HL-60 (cell line): ENCODE data around the gene ACADS.

Experiments
- DNase-seq, 2 experiments: peaks; one replicate each; pipeline ENCODE4 v3.0.0-alpha.2; 2010 to 2020; ENCODE audit warnings: low read depth in 1 of 2, low spot score in 1 of 2
- H3K27ac ChIP-seq: fragments of 250-450 bp; sonication (Bioruptor Pico); replicated peaks from 2 replicates; pipeline ENCODE4 v1.5.1; 2020; ENCODE audit warnings: mild to moderate bottlenecking, moderate library complexity
- H3K27me3 ChIP-seq: fragments of 250-450 bp; sonication (Bioruptor Pico); 2 replicates; pipeline ENCODE4 v1.5.1; 2021; ENCODE audit warnings: mild to moderate bottlenecking, moderate library complexity; ENCODE audit not compliant: insufficient read depth, poor library complexity, severe bottlenecking
- H3K4me3 ChIP-seq: replicated peaks from 2 replicates; pipeline ENCODE4 v1.5.1; 2011; ENCODE audit warnings: mild to moderate bottlenecking, control low read depth, low read length; ENCODE audit not compliant: insufficient read depth
- GABPA ChIP-seq: IDR thresholded peaks from 2 replicates; pipeline ENCODE4 v1.6.1; 2012; ENCODE audit warnings: low read depth
- POLR2AphosphoS5 ChIP-seq: IDR thresholded peaks from 2 replicates; pipeline ENCODE4 v1.6.1; 2012; ENCODE audit warnings: low read depth
- SPI1 ChIP-seq: IDR thresholded peaks from 2 replicates; pipeline ENCODE4 v1.6.1; 2012; ENCODE audit warnings: low read depth, mild to moderate bottlenecking, borderline replicate concordance
- TF ChIP-seq, protein P1 (sequence below): IDR thresholded peaks from one replicate; pipeline ENCODE4 v1.5.1; 2011; ENCODE audit warnings: low read length, control low read depth, inconsistent platforms; ENCODE audit not compliant: insufficient read depth
- TF ChIP-seq, protein P2 (sequence below): IDR thresholded peaks from 2 replicates; pipeline ENCODE4 v1.6.1; 2012; ENCODE audit warnings: low read depth; ENCODE audit not compliant: insufficient replicate concordance

The ACADS gene

DNA sequence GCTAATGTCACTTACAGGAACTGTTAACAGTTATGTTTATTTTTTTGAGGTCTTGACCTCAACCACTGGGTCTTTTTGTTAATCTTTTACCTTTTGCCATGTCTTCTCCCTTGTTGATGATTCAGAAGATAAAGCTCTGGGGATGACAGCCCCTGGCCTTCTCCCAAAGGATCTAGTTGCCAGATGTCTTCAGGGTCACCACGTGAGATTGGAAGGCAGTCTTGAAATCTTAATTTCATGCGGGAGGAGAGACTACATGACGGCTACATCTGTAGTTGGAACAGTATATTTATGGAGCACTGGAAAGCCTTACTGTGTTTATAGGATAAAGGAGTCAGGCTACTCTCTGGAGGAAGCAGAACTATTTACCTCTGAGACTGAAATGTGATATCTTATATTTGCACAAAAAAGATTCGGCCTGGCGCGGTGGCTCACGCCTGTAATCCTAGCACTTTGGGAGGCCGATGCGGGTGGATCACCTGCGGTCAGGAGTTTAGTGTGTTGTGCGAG is 33.0 kb upstream of the ACADS start:
- Histone ChIP-seq H3K27me3 (no peaks in the 10 kb centered on the region), H3K27ac (no peak overlapping the region), H3K4me3 (no peak overlapping the region)
- DNase-seq, result no peak
- no peak for TF ChIP-seq GABPA
- no peak for TF ChIP-seq SPI1
- no peak for TF ChIP-seq POLR2AphosphoS5
- TF ChIP-seq, protein P1, sequence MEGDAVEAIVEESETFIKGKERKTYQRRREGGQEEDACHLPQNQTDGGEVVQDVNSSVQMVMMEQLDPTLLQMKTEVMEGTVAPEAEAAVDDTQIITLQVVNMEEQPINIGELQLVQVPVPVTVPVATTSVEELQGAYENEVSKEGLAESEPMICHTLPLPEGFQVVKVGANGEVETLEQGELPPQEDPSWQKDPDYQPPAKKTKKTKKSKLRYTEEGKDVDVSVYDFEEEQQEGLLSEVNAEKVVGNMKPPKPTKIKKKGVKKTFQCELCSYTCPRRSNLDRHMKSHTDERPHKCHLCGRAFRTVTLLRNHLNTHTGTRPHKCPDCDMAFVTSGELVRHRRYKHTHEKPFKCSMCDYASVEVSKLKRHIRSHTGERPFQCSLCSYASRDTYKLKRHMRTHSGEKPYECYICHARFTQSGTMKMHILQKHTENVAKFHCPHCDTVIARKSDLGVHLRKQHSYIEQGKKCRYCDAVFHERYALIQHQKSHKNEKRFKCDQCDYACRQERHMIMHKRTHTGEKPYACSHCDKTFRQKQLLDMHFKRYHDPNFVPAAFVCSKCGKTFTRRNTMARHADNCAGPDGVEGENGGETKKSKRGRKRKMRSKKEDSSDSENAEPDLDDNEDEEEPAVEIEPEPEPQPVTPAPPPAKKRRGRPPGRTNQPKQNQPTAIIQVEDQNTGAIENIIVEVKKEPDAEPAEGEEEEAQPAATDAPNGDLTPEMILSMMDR, result no peak
- TF ChIP-seq, protein P2, sequence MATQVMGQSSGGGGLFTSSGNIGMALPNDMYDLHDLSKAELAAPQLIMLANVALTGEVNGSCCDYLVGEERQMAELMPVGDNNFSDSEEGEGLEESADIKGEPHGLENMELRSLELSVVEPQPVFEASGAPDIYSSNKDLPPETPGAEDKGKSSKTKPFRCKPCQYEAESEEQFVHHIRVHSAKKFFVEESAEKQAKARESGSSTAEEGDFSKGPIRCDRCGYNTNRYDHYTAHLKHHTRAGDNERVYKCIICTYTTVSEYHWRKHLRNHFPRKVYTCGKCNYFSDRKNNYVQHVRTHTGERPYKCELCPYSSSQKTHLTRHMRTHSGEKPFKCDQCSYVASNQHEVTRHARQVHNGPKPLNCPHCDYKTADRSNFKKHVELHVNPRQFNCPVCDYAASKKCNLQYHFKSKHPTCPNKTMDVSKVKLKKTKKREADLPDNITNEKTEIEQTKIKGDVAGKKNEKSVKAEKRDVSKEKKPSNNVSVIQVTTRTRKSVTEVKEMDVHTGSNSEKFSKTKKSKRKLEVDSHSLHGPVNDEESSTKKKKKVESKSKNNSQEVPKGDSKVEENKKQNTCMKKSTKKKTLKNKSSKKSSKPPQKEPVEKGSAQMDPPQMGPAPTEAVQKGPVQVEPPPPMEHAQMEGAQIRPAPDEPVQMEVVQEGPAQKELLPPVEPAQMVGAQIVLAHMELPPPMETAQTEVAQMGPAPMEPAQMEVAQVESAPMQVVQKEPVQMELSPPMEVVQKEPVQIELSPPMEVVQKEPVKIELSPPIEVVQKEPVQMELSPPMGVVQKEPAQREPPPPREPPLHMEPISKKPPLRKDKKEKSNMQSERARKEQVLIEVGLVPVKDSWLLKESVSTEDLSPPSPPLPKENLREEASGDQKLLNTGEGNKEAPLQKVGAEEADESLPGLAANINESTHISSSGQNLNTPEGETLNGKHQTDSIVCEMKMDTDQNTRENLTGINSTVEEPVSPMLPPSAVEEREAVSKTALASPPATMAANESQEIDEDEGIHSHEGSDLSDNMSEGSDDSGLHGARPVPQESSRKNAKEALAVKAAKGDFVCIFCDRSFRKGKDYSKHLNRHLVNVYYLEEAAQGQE, result no peak

DNA sequence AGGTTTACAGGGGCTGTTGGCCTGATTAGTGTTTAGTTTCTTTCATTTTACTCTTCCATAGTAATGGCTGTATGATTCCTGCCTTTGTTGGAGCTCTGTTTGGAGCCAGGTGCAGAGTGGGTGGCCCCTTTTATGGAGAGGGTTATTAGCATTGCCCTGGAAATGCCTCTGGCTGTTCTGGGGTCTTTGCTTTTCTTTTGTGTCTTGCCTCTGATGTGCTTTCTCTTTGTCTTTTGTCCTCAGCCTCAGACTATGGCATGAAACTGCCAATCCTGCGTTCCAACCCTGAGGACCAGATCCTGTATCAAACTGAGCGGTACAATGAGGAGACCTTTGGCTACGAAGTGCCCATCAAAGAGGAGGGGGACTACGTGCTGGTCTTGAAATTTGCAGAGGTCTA is 31.8 kb upstream of the ACADS start:
- no peaks in the 10 kb centered on the region for H3K27me3 ChIP-seq
- no peak overlapping the region for H3K27ac ChIP-seq
- TF ChIP-seq POLR2AphosphoS5 (no peak), GABPA (no peak)
- TF ChIP-seq, protein P1, result no peak
- H3K4me3 ChIP-seq, result no peak overlapping the region
- no peak for DNase-seq

DNA sequence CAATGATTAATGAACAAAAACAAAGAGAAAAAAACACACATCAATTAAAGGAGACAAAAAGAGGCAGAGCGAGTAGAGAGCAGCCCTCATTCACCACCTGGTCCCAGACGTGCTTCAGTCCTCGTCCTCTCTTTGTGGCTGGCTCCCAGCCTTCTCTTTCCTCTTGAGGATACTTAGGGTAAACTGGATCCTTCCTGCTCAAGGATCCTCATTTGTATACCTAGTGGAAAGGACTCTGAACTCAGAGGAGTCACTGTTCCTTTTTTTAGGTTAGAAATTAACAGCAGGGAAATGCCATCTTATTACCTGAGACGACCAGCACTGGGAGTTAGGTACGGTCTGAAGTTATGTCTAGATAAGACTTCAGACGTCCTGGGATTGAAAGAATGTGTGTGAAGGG is 29.0 kb upstream of the ACADS start:
- Histone ChIP-seq H3K27me3 (no peaks in the 10 kb centered on the region), H3K27ac (no peak overlapping the region), H3K4me3 (no peak overlapping the region)
- no peak for TF ChIP-seq GABPA
- TF ChIP-seq POLR2AphosphoS5, result no peak
- TF ChIP-seq SPI1, result no peak
- TF ChIP-seq, protein P1, result no peak
- TF ChIP-seq, protein P2, result no peak
- DNase-seq, result no peak

DNA sequence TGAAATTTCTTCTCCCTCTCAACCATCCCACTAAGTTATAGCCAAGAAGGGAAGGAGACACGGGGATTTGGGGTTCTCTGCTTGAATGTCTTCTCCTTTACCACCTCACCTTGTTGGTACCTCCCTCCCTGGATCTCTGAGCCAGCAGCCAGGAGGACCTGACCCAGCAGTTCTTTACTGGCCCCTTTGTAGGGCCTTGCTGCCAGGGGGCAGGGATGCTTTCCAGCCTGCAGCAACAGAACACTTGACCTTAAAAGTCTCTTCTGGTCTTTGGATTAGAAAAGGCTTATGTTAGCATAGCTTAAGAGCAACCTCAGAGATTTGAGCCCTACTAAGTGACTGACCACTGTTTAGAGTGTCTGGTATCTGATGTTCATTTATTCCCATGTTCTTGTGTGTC is 28.3 kb upstream of the ACADS start:
- Histone ChIP-seq H3K27ac (no peak overlapping the region), H3K27me3 (no peaks in the 10 kb centered on the region), H3K4me3 (no peak overlapping the region)
- no peak for DNase-seq
- TF ChIP-seq, protein P2, result no peak
- TF ChIP-seq POLR2AphosphoS5 (no peak), GABPA (no peak), SPI1 (no peak)
- TF ChIP-seq, protein P1, result no peak
